ENCODE data around the gene TNS1. TPM values are rescaled to one million over a fixed set of nuclear protein-coding genes. Genes with fewer than 3 reads are reported as not detected.

Gene TNS1
- total RNA-seq, 4 donors from 2014 or later, result 169 to 316 (median 229) TPM

GRCh38 chr2:217808326-217808725, 194.5 kb downstream of the TNS1 start:
- Histone ChIP-seq H3K27me3 (no peaks in the 10 kb centered on the region), H3K27ac (no peak overlapping the region), H3K36me3 (peaks cover 64 to 75% of the 10 kb centered on the region in 2 donors), H3K4me1 (no peaks in the 10 kb centered on the region), H3K4me3 (replicated peaks in 1 of 3) (no peak overlapping the region), H3K9me3 (no peaks in the 10 kb centered on the region)
- intact Hi-C loops (cut with DNase I), result no loop called here
- TF ChIP-seq POLR2A (IDR thresholded peaks at IDR 0.05), result no peak
- TF ChIP-seq, protein P1, sequence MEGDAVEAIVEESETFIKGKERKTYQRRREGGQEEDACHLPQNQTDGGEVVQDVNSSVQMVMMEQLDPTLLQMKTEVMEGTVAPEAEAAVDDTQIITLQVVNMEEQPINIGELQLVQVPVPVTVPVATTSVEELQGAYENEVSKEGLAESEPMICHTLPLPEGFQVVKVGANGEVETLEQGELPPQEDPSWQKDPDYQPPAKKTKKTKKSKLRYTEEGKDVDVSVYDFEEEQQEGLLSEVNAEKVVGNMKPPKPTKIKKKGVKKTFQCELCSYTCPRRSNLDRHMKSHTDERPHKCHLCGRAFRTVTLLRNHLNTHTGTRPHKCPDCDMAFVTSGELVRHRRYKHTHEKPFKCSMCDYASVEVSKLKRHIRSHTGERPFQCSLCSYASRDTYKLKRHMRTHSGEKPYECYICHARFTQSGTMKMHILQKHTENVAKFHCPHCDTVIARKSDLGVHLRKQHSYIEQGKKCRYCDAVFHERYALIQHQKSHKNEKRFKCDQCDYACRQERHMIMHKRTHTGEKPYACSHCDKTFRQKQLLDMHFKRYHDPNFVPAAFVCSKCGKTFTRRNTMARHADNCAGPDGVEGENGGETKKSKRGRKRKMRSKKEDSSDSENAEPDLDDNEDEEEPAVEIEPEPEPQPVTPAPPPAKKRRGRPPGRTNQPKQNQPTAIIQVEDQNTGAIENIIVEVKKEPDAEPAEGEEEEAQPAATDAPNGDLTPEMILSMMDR (IDR thresholded peaks at IDR 0.05), result no peak
- no peak for DNase-seq
- WGBS, 2 donors, result 82 to 93% methylated on average over 3 of the region's 3 CpGs

DNA sequence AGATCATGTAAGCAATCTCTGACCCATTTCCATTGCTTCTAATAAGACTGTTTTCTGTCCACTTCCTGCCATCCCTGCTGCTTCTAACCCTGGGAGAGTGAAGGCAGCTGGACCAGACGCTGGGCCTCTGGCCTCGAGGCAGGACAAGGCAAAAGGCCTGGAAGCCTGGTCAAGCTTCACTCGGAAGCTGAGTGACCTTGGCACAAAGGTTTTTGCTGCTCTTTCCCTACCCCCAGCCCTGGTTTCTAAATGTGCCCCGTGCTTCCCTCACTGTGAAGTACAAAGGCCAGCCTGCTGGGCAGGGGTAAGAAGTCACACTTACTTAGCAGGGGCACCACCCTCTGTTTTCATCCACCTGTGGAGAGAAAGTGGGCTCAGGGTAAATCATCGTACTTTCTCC, 195.0 kb downstream of the TNS1 start:
- no peaks in the 10 kb centered on the region for H3K4me1 ChIP-seq
- no peaks in the 10 kb centered on the region for H3K9me3 ChIP-seq
- H3K27ac ChIP-seq, result peak overlapping the region in 1 of 3 donors; percentile 3
- H3K27me3 ChIP-seq, result no peaks in the 10 kb centered on the region
- TF ChIP-seq, protein P1 (IDR thresholded peaks at IDR 0.05), result no peak
- TF ChIP-seq POLR2A (IDR thresholded peaks at IDR 0.05), result no peak
- no peak overlapping the region for H3K4me3 ChIP-seq (replicated peaks in 1 of 3)
- H3K36me3 ChIP-seq, result peaks cover 64 to 75% of the 10 kb centered on the region in 2 donors
- intact Hi-C loops (cut with DNase I), result no loop called here
- WGBS, 2 donors, result 48 to 66% methylated on average over 5 of the region's 5 CpGs
- DNase-seq, result no peak

- intact Hi-C loops (cut with DNase I), result no loop called here
- Histone ChIP-seq H3K4me3 (replicated peaks in 1 of 3) (no peak overlapping the region), H3K27me3 (no peaks in the 10 kb centered on the region), H3K4me1 (no peaks in the 10 kb centered on the region), H3K9me3 (no peaks in the 10 kb centered on the region), H3K36me3 (peaks cover 64 to 73% of the 10 kb centered on the region in 2 donors), H3K27ac (no peak overlapping the region)
- DNase-seq, result no peak
- TF ChIP-seq, protein P1 (IDR thresholded peaks at IDR 0.05), result no peak
- TF ChIP-seq POLR2A (IDR thresholded peaks at IDR 0.05), result no peak
- WGBS, 2 donors, result 83 to 86% methylated on average over 3 of the region's 3 CpGs
Measured at GRCh38 chr2:217807025-217807424, 195.8 kb downstream of the TNS1 start.

GRCh38 chr2:217806482-217806765, 196.4 kb downstream of the TNS1 start:
- TF ChIP-seq, protein P1 (IDR thresholded peaks at IDR 0.05), result no peak
- no peak for TF ChIP-seq POLR2A (IDR thresholded peaks at IDR 0.05)
- Histone ChIP-seq H3K36me3 (peaks cover 64 to 67% of the 10 kb centered on the region in 2 donors), H3K27me3 (no peaks in the 10 kb centered on the region), H3K4me1 (no peaks in the 10 kb centered on the region), H3K27ac (peak overlapping the region in 1 of 3 donors; percentile 43), H3K4me3 (replicated peaks in 1 of 3) (no peak overlapping the region), H3K9me3 (no peaks in the 10 kb centered on the region)
- no peak for DNase-seq
- 56 to 61% methylated on average over 3 of the region's 3 CpGs for WGBS, 2 donors
- intact Hi-C loops (cut with DNase I), result no loop called here

- no peak for DNase-seq
- Histone ChIP-seq H3K4me1 (no peaks in the 10 kb centered on the region), H3K4me3 (replicated peaks in 1 of 3) (no peak overlapping the region), H3K27ac (peak overlapping the region in 1 of 3 donors; percentile 43), H3K27me3 (no peaks in the 10 kb centered on the region), H3K36me3 (peaks cover 59 to 62% of the 10 kb centered on the region in 2 donors), H3K9me3 (no peaks in the 10 kb centered on the region)
- intact Hi-C loops (cut with DNase I), result no loop called here
- TF ChIP-seq, protein P1 (IDR thresholded peaks at IDR 0.05), result no peak
- TF ChIP-seq POLR2A (IDR thresholded peaks at IDR 0.05), result no peak
- 87 to 93% methylated on average over 5 to 8 of the region's 8 CpGs for WGBS, 2 donors
Measured at GRCh38 chr2:217805668-217806481, 196.9 kb downstream of the TNS1 start.

All from thyroid gland (tissue), 4 donors.